ENCODE data around the gene EFCAB6. TPM values are rescaled to one million over a fixed set of nuclear protein-coding genes. Genes with fewer than 3 reads are reported as not detected.

EFCAB6 gene
- total and polyA plus RNA-seq, 2 of the 4 experiments (the other 2 are of a cell fraction) = 0.44 to 1.1 TPM

DNA sequence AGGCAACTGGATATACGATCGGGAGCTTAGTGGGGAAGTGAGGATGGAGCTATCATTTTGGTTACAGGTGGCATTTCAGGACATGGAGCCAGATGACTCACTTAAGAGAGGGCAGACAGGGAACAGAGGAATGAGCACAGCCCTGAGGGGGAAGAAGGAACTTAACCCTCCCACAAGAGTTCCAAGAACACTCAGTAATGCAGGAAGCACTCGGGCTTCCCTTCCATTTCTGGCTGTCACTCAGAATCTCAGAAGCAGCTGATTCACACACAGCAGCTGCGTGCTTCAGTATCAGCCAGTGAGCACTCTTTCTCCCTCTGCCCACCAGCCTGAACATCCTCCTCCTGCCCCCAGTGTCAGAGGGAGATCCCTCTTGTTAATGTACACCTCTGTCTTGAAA lies 34.8 kb downstream of the EFCAB6 start:
- DNase-seq (peak; percentile 91), ATAC-seq (ENCODE audit: low read depth) (peak; percentile 95)
- POLR2A ChIA-PET (ENCODE audit: unreplicated experiment) = no interaction called here
- H3K56ac ChIP-seq (ENCODE audit: extremely low read depth, insufficient read depth, low read length) = no peak overlapping the region
- H3K79me1 ChIP-seq (ENCODE audit: low read depth in 1 of 2, low read length in 2 of 2) = no peaks in the 10 kb centered on the region
- in situ Hi-C loops (cut with MboI; ENCODE audit: low sequenced_read_pairs) = no loop called here
- intact Hi-C loops (cut with micrococcal nuclease) = no loop called here
- H3K4ac ChIP-seq (ENCODE audit: low read depth, low read length) = no peak overlapping the region
- TF ChIP-seq, protein P1, sequence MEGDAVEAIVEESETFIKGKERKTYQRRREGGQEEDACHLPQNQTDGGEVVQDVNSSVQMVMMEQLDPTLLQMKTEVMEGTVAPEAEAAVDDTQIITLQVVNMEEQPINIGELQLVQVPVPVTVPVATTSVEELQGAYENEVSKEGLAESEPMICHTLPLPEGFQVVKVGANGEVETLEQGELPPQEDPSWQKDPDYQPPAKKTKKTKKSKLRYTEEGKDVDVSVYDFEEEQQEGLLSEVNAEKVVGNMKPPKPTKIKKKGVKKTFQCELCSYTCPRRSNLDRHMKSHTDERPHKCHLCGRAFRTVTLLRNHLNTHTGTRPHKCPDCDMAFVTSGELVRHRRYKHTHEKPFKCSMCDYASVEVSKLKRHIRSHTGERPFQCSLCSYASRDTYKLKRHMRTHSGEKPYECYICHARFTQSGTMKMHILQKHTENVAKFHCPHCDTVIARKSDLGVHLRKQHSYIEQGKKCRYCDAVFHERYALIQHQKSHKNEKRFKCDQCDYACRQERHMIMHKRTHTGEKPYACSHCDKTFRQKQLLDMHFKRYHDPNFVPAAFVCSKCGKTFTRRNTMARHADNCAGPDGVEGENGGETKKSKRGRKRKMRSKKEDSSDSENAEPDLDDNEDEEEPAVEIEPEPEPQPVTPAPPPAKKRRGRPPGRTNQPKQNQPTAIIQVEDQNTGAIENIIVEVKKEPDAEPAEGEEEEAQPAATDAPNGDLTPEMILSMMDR (conservative IDR thresholded peaks at IDR 0.05; ENCODE audit: low read depth, low read length) = no peak
- TF ChIP-seq RCOR1 (IDR thresholded peaks at IDR 0.05; ENCODE audit: insufficient replicate concordance, low read length) = no peak
- TF ChIP-seq BHLHE40 (IDR thresholded peaks at IDR 0.05; ENCODE audit: low read depth, low read length) = no peak
- TF ChIP-seq MXI1 (IDR thresholded peaks at IDR 0.05; ENCODE audit: borderline replicate concordance, low read depth, low read length) = no peak
- TF ChIP-seq, protein P2, sequence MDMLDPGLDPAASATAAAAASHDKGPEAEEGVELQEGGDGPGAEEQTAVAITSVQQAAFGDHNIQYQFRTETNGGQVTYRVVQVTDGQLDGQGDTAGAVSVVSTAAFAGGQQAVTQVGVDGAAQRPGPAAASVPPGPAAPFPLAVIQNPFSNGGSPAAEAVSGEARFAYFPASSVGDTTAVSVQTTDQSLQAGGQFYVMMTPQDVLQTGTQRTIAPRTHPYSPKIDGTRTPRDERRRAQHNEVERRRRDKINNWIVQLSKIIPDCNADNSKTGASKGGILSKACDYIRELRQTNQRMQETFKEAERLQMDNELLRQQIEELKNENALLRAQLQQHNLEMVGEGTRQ (IDR thresholded peaks at IDR 0.05; ENCODE audit: low read depth, low read length) = no peak
- no peak for TF ChIP-seq CEBPB (IDR thresholded peaks at IDR 0.05; ENCODE audit: low read depth, low read length)
- TF ChIP-seq MAFK (IDR thresholded peaks at IDR 0.05; ENCODE audit: low read depth, low read length) = no peak
- no peak for TF ChIP-seq MAZ (IDR thresholded peaks at IDR 0.05; ENCODE audit: borderline replicate concordance, low read depth, low read length)
- no peak for TF ChIP-seq POLR2A (IDR thresholded peaks at IDR 0.05; ENCODE audit: low read depth, low read length)
- TF ChIP-seq NFE2L2 (IDR thresholded peaks at IDR 0.05; ENCODE audit: low read depth, low read length) = no peak
- no peak for TF ChIP-seq CHD1 (IDR thresholded peaks at IDR 0.05; ENCODE audit: low read depth, low read length)
- TF ChIP-seq SMC3 (IDR thresholded peaks at IDR 0.05; ENCODE audit: low read depth, low read length) = no peak
- no peaks in the 10 kb centered on the region for H3K36me3 ChIP-seq (ENCODE audit: control insufficient read depth, insufficient read depth, low read length)
- no TSS peak for BruUV-seq (replicated peaks)
- CTCF ChIA-PET = no interaction called here
- dilution Hi-C loops (cut with HindIII; ENCODE audit: low sequenced_read_pairs, unreplicated experiment) = no loop called here
- H3K9me3 ChIP-seq (ENCODE audit: control insufficient read depth, insufficient read depth, low read length) = no peaks in the 10 kb centered on the region
- H2AK9ac ChIP-seq (replicated peaks; ENCODE audit: low read depth, low read length, poor library complexity) = no peak overlapping the region
- H3K4me3 ChIP-seq (ENCODE audit: insufficient read depth, low read depth, low read length) = no peak overlapping the region
- H4K91ac ChIP-seq (ENCODE audit: insufficient read depth, low read depth, low read length) = no peak overlapping the region
- no peak overlapping the region for H3K9ac ChIP-seq (ENCODE audit: low read depth, low read length)
- H3K4me1 ChIP-seq (ENCODE audit: control insufficient read depth, insufficient read depth, low read length) = peaks cover 2% of the 10 kb centered on the region; the same call in 1 of the 2 replicates
- H3K23ac ChIP-seq (ENCODE audit: low read depth, low read length) = no peak overlapping the region
- no peaks in the 10 kb centered on the region for H4K20me1 ChIP-seq (ENCODE audit: insufficient read depth, low read length)
- H4K8ac ChIP-seq (ENCODE audit: low read depth in 2 of 2, low read length in 2 of 2) = no peak overlapping the region
- WGBS, 2 experiments (ENCODE audit: extremely low coverage in 2 of 2, insufficient read length in 1 of 2) = no CpG with 5 or more reads among the region's 4 CpGs
- no peak overlapping the region for H3K14ac ChIP-seq (replicated peaks; ENCODE audit: low read depth, low read length)
- H2AK5ac ChIP-seq (ENCODE audit: low read depth, low read length) = no peak overlapping the region
- no peak overlapping the region for H2BK120ac ChIP-seq (ENCODE audit: low read depth, low read length)
- no peak overlapping the region for H2BK5ac ChIP-seq (ENCODE audit: low read depth, low read length, poor library complexity, severe bottlenecking)
- no peak overlapping the region for H3K27ac ChIP-seq (ENCODE audit: insufficient read depth, low read length)
- no peak overlapping the region for H2BK20ac ChIP-seq (ENCODE audit: low read depth, low read length)
- H3K4me2 ChIP-seq (ENCODE audit: low read depth, low read length) = no peak overlapping the region
- no peak overlapping the region for H3K18ac ChIP-seq (ENCODE audit: low read depth, low read length)
- no peak overlapping the region for H2AFZ ChIP-seq (replicated peaks; ENCODE audit: low read length, poor library complexity)
- H4K5ac ChIP-seq (ENCODE audit: low read depth, low read length) = no peak overlapping the region
- H3K9me1 ChIP-seq (ENCODE audit: insufficient read depth, low read length) = no peaks in the 10 kb centered on the region; the same call in 1 of the 2 replicates
- no peak overlapping the region for H2BK15ac ChIP-seq (ENCODE audit: low read depth, low read length)
- no peaks in the 10 kb centered on the region; the same call in 1 of the 2 replicates for H3K27me3 ChIP-seq (ENCODE audit: control insufficient read depth, insufficient read depth, low read length)
